CD4-positive, alpha-beta T cell treated with Interleukin-17A for 4 hours (primary cell): Measurements from ENCODE around the gene SSH2.

Experiments
- DNase-seq: peaks from one replicate; pipeline ENCODE4 v3.0.0-alpha.2; 2020; ENCODE audit warnings: mixed read lengths

SSH2 gene

GRCh38 chr17:29620779-29621500 is 309.1 kb downstream of the SSH2 start:
- DNase-seq: no peak

- no peak for DNase-seq
Observed at GRCh38 chr17:29620271-29620670, 309.8 kb downstream of the SSH2 start.

- DNase-seq: no peak
Observed at GRCh38 chr17:29619251-29619650, 310.8 kb downstream of the SSH2 start.

GRCh38 chr17:29618272-29619065 is 311.6 kb downstream of the SSH2 start:
- no peak for DNase-seq

- peak; percentile 93 for DNase-seq
Observed at GRCh38 chr17:29617481-29618271, 312.4 kb downstream of the SSH2 start.

GRCh38 chr17:29617125-29617480 is 312.9 kb downstream of the SSH2 start:
- DNase-seq: peak; percentile 93

GRCh38 chr17:29616300-29617048 is 313.6 kb downstream of the SSH2 start:
- peak; percentile 46 for DNase-seq

GRCh38 chr17:29615492-29616299 is 314.3 kb downstream of the SSH2 start:
- peak; percentile 91 for DNase-seq

- peak; percentile 75 for DNase-seq
Observed at GRCh38 chr17:29615048-29615385, 315.0 kb downstream of the SSH2 start.

- DNase-seq: no peak
Observed at GRCh38 chr17:29614349-29615047, 315.5 kb downstream of the SSH2 start.

GRCh38 chr17:29613856-29614255 is 316.2 kb downstream of the SSH2 start:
- DNase-seq: no peak

- DNase-seq: peak; percentile 98
Observed at GRCh38 chr17:29613352-29613837, 316.6 kb downstream of the SSH2 start.

GRCh38 chr17:29612404-29613280 is 317.4 kb downstream of the SSH2 start:
- DNase-seq: no peak

- no peak for DNase-seq
Observed at GRCh38 chr17:29612094-29612403, 318.0 kb downstream of the SSH2 start.

- no peak for DNase-seq
Observed at GRCh38 chr17:29611351-29612093, 318.5 kb downstream of the SSH2 start.

GRCh38 chr17:29610395-29610794 is 319.6 kb downstream of the SSH2 start:
- DNase-seq: no peak

- no peak for DNase-seq
Observed at GRCh38 chr17:29608986-29609385, 321.0 kb downstream of the SSH2 start.

- no peak for DNase-seq
Observed at GRCh38 chr17:29607557-29608195, 322.4 kb downstream of the SSH2 start.

GRCh38 chr17:29603109-29603674 is 326.8 kb downstream of the SSH2 start:
- DNase-seq: no peak
